ENCODE measurements around the gene ITGB3.

DNA sequence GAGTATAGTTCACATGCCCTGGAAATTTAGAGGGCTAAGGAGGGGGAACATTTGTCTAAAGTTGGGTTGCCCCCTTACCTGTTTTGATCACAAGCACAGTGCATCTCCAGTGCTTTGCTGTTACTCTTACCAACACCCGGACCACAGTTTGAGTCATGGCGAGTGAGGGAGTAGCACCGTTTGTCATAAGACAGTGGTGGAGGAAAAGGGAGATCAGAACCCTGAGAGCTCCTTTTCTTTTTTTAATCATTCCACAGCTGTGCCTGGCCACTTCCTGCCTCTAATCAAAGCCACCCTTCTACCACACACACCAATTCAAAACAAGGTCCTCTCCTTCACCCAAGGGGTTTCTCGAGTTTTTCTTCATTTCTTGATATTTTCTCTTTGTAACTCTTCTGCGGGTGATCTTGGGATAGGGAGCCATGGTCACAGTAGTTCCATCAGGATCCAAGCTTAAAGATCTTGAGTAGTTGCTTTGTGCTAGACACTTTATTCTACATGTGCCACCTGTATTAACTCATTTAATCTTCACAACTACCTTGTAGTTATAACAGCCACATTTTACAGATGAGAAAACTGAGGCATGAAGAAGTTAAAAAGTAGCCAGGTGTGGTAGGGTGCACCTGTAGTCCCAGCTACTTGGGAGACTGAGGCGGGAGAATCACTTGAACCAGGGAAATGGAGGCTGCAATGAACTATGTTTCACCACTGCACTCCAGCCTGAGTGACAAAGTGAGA is 49.5 kb upstream of the ITGB3 start:
- TF ChIP-seq USF1 (IDR thresholded peaks at IDR 0.05), result no peak
- TF ChIP-seq YY1 (IDR thresholded peaks at IDR 0.05; ENCODE audit: low read depth), result no peak
- TF ChIP-seq MAX (IDR thresholded peaks at IDR 0.05), result no peak
- no peak for TF ChIP-seq CEBPB (IDR thresholded peaks at IDR 0.05)
- no peak for TF ChIP-seq EP300 (IDR thresholded peaks at IDR 0.05; ENCODE audit: borderline replicate concordance)
- TF ChIP-seq FOXM1 (IDR thresholded peaks at IDR 0.05; ENCODE audit: borderline replicate concordance, low read depth), result no peak
- TF ChIP-seq RAD21 (IDR thresholded peaks at IDR 0.05; ENCODE audit: low read depth), result no peak
- TF ChIP-seq REST (IDR thresholded peaks at IDR 0.05; ENCODE audit: low read depth), result no peak
